DMS53 (cell line): ENCODE data around the gene LILRA6.
A peak's percentile ranks its signal among the peaks of the same experiment; 100 is the strongest.
"Not testable (repeated sequence)": the region's sequence is repeated elsewhere in the genome, so short reads cannot be mapped to it uniquely, and the experiment has no call there.

ENCODE experiments used
- DNase-seq: peaks from one replicate; lab custom pipeline; 2025; lab: John Stamatoyannopoulos, UW

Gene LILRA6

GRCh38 chr19:54242646-54243045, at the start of gene LILRA6:
TSS of gene LILRA6 (minus strand) at chr19:54242790.
- not testable (repeated sequence) for DNase-seq

- DNase-seq, result not testable (repeated sequence)
Observed at GRCh38 chr19:54289160-54289559, 46.6 kb upstream of the LILRA6 start.

GRCh38 chr19:54287456-54287855, 44.9 kb upstream of the LILRA6 start:
- no peak for DNase-seq

- DNase-seq, result not testable (repeated sequence)
Observed at GRCh38 chr19:54286283-54286682, 43.7 kb upstream of the LILRA6 start.

- DNase-seq, result not testable (repeated sequence)
Observed at GRCh38 chr19:54285427-54286056, 43.0 kb upstream of the LILRA6 start.

- no peak for DNase-seq
Observed at GRCh38 chr19:54282686-54283470, 40.3 kb upstream of the LILRA6 start.

GRCh38 chr19:54281729-54282075, 39.1 kb upstream of the LILRA6 start:
- not testable (repeated sequence) for DNase-seq

GRCh38 chr19:54281007-54281728, 38.6 kb upstream of the LILRA6 start, which contains the start of gene LILRB2:
TSS of gene LILRB2 (minus strand) at chr19:54281110. CDS start at chr19:54280496, 614 bp downstream.
- DNase-seq, result no peak

GRCh38 chr19:54280441-54280840, 37.9 kb upstream of the LILRA6 start:
- DNase-seq, result not testable (repeated sequence)

GRCh38 chr19:54280025-54280424, 37.4 kb upstream of the LILRA6 start:
- DNase-seq, result not testable (repeated sequence)

GRCh38 chr19:54279406-54279962, 36.9 kb upstream of the LILRA6 start:
- DNase-seq, result no peak

GRCh38 chr19:54278571-54279195, 36.1 kb upstream of the LILRA6 start:
- DNase-seq, result not testable (repeated sequence)

GRCh38 chr19:54278056-54278455, 35.5 kb upstream of the LILRA6 start:
- not testable (repeated sequence) for DNase-seq

GRCh38 chr19:54277111-54277615, 34.6 kb upstream of the LILRA6 start:
- not testable (repeated sequence) for DNase-seq

- DNase-seq, result no peak
Observed at GRCh38 chr19:54275951-54276350, 33.4 kb upstream of the LILRA6 start.

- not testable (repeated sequence) for DNase-seq
Observed at GRCh38 chr19:54274516-54274915, 31.9 kb upstream of the LILRA6 start.

- no peak for DNase-seq
Observed at GRCh38 chr19:54273821-54274220, 31.2 kb upstream of the LILRA6 start.

- DNase-seq, result not testable (repeated sequence)
Observed at GRCh38 chr19:54272181-54272580, 29.6 kb upstream of the LILRA6 start.

- not testable (repeated sequence) for DNase-seq
Observed at GRCh38 chr19:54271587-54271986, 29.0 kb upstream of the LILRA6 start.

GRCh38 chr19:54271106-54271505, 28.5 kb upstream of the LILRA6 start:
- no peak for DNase-seq

- no peak for DNase-seq
Observed at GRCh38 chr19:54268936-54269335, 26.3 kb upstream of the LILRA6 start.

GRCh38 chr19:54266133-54266532, 23.5 kb upstream of the LILRA6 start:
- peak; percentile 80 for DNase-seq
